Nephron progenitor cell (in vitro differentiated cells): Measurements from ENCODE around the gene CPHXL2.

Experiments
- DNase-seq: peaks from one replicate; pipeline ENCODE4 v3.0.0; 2021
- H3K27ac Mint-ChIP-seq: 2 replicates; pipeline ENCODE4 v1.8.0; 2021; ENCODE audit warnings: mild to moderate bottlenecking, moderate library complexity, mixed read lengths
- H3K27me3 Mint-ChIP-seq: 2 replicates; pipeline ENCODE4 v1.8.0; 2021; ENCODE audit warnings: mild to moderate bottlenecking, low read depth, mixed read lengths; ENCODE audit not compliant: poor library complexity
- H3K36me3 Mint-ChIP-seq: 2 replicates; pipeline ENCODE4 v1.8.0; 2021; ENCODE audit warnings: low read depth, mixed read lengths
- H3K4me1 Mint-ChIP-seq: 2 replicates; pipeline ENCODE4 v1.8.0; 2021; ENCODE audit warnings: mixed read lengths
- H3K4me3 Mint-ChIP-seq: 2 replicates; pipeline ENCODE4 v1.8.0; 2021; ENCODE audit warnings: mild to moderate bottlenecking, moderate library complexity, mixed read lengths
- H3K9me3 Mint-ChIP-seq: 2 replicates; pipeline ENCODE4 v1.8.0; 2021; ENCODE audit warnings: mild to moderate bottlenecking, moderate library complexity, mixed read lengths
- CTCF ChIP-seq: fragments of 200-600 bp; sonication (generic); IDR thresholded peaks from 2 replicates; pipeline ENCODE4 v1.5.0; 2021; ENCODE audit warnings: antibody characterized with exemption

Gene CPHXL2

GRCh38 chr16:75618780-75619179 is 58.0 kb downstream of the CPHXL2 start:
- no peak overlapping the region for H3K4me3 Mint-ChIP-seq
- no peak for TF ChIP-seq CTCF
- H3K27me3 Mint-ChIP-seq: no peaks in the 10 kb centered on the region
- peaks cover 25% of the 10 kb centered on the region for H3K4me1 Mint-ChIP-seq
- H3K36me3 Mint-ChIP-seq: peaks cover 57% of the 10 kb centered on the region
- no peaks in the 10 kb centered on the region for H3K9me3 Mint-ChIP-seq
- no peak for DNase-seq
- no peak overlapping the region for H3K27ac Mint-ChIP-seq

GRCh38 chr16:75617121-75617520 is 59.7 kb downstream of the CPHXL2 start:
- Mint-ChIP-seq H3K36me3 (peaks cover 68% of the 10 kb centered on the region), H3K27ac (no peak overlapping the region), H3K9me3 (no peaks in the 10 kb centered on the region), H3K4me3 (no peak overlapping the region), H3K27me3 (no peaks in the 10 kb centered on the region), H3K4me1 (peaks cover 20% of the 10 kb centered on the region)
- no peak for DNase-seq
- no peak for TF ChIP-seq CTCF

- Mint-ChIP-seq H3K27ac (peak overlapping the region; percentile 51), H3K27me3 (no peaks in the 10 kb centered on the region), H3K4me1 (peaks cover 14% of the 10 kb centered on the region), H3K36me3 (peaks cover 71% of the 10 kb centered on the region), H3K4me3 (no peak overlapping the region), H3K9me3 (no peaks in the 10 kb centered on the region)
- no peak for DNase-seq
- TF ChIP-seq CTCF: no peak
These were observed 60.2 kb downstream of the CPHXL2 start for GRCh38 chr16:75616521-75617010.

- Mint-ChIP-seq H3K27ac (no peak overlapping the region), H3K4me1 (peaks cover 5% of the 10 kb centered on the region), H3K36me3 (peaks cover 75% of the 10 kb centered on the region), H3K9me3 (no peaks in the 10 kb centered on the region), H3K27me3 (no peaks in the 10 kb centered on the region), H3K4me3 (no peak overlapping the region)
- DNase-seq: no peak
- no peak for TF ChIP-seq CTCF
These were observed 61.2 kb downstream of the CPHXL2 start for GRCh38 chr16:75615619-75616018.

- Mint-ChIP-seq H3K27me3 (no peaks in the 10 kb centered on the region), H3K27ac (no peak overlapping the region), H3K4me3 (no peak overlapping the region), H3K4me1 (no peaks in the 10 kb centered on the region), H3K36me3 (peaks cover 72% of the 10 kb centered on the region), H3K9me3 (no peaks in the 10 kb centered on the region)
- DNase-seq: no peak
- TF ChIP-seq CTCF: no peak
These were observed 62.5 kb downstream of the CPHXL2 start for GRCh38 chr16:75614066-75614897.
